ENCODE results near the gene QRFPR.

The QRFPR gene

DNA sequence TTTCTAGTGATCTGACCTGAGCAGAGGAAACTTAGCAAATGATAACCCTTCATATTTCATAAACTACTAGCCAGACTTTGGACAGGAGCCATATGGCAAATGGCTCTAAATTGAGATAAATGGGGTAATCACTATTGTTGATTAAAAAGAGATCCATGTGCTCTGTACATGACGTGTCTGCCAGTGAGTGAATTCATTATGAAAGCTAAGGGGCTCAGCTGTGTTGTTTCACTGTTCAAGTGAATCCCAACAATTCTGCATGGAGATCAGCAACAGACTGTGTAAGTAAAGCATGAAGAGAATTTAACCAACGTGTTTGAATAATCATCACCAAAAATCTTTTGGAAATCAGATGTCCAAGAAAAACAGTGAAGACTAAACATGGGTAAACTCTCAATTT lies 9.5 kb upstream of the QRFPR start:
- Histone ChIP-seq H3K9ac (ENCODE audit: low read length) (no peak overlapping the region), H3K4me3 (ENCODE audit: low read length) (no peak overlapping the region), H3K36me3 (replicated peaks; ENCODE audit: low read depth, low read length) (no peaks in the 10 kb centered on the region), H2AFZ (ENCODE audit: low read depth, low read length) (no peak overlapping the region), H3K27me3 (ENCODE audit: low read depth, low read length) (no peaks in the 10 kb centered on the region), H3K4me2 (ENCODE audit: low read length) (no peak overlapping the region), H3K27ac (ENCODE audit: low read length) (no peak overlapping the region), H3K9me3 (ENCODE audit: insufficient read depth, low read length) (no peaks in the 10 kb centered on the region), H4K20me1 (ENCODE audit: insufficient read depth, low read length) (no peaks in the 10 kb centered on the region), H3K79me2 (ENCODE audit: low read length) (no peaks in the 10 kb centered on the region), H3K4me1 (ENCODE audit: low read length) (no peaks in the 10 kb centered on the region)
- TF ChIP-seq, protein P1, sequence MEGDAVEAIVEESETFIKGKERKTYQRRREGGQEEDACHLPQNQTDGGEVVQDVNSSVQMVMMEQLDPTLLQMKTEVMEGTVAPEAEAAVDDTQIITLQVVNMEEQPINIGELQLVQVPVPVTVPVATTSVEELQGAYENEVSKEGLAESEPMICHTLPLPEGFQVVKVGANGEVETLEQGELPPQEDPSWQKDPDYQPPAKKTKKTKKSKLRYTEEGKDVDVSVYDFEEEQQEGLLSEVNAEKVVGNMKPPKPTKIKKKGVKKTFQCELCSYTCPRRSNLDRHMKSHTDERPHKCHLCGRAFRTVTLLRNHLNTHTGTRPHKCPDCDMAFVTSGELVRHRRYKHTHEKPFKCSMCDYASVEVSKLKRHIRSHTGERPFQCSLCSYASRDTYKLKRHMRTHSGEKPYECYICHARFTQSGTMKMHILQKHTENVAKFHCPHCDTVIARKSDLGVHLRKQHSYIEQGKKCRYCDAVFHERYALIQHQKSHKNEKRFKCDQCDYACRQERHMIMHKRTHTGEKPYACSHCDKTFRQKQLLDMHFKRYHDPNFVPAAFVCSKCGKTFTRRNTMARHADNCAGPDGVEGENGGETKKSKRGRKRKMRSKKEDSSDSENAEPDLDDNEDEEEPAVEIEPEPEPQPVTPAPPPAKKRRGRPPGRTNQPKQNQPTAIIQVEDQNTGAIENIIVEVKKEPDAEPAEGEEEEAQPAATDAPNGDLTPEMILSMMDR (IDR thresholded peaks at IDR 0.05; ENCODE audit: low read depth, low read length): no peak

DNA sequence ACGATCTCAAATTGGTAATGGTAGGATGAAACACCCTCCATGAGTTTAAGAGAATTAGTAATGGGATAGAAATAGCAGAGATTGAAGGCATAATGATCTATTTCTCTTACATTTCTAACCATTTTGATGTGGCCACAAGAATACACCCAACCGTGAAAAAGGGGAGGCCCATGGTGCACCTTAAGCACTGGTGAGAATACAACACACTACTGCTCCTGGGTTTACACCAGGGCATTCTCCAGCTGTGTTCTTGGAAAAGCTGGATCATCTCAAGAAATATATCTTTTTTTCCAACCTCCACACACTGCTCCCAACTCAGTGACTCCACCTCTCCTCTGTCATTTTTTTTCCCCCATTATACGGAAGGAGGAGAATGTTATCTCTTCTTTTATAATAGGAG lies 1.5 kb downstream of the QRFPR start:
- H3K4me1 ChIP-seq (ENCODE audit: low read length): peaks cover 20% of the 10 kb centered on the region
- H3K4me3 ChIP-seq (ENCODE audit: low read length): no peak overlapping the region
- H3K27ac ChIP-seq (ENCODE audit: low read length): no peak overlapping the region
- no peaks in the 10 kb centered on the region for H3K9me3 ChIP-seq (ENCODE audit: insufficient read depth, low read length)
- H3K36me3 ChIP-seq (replicated peaks; ENCODE audit: low read depth, low read length): no peaks in the 10 kb centered on the region
- no peaks in the 10 kb centered on the region for H3K79me2 ChIP-seq (ENCODE audit: low read length)
- 0 out of 2 replicates have a peak, but pooled peaks cover 7% of the 10 kb centered on the region for H3K27me3 ChIP-seq (ENCODE audit: low read depth, low read length)
- TF ChIP-seq EZH2phosphoT487 (IDR thresholded peaks at IDR 0.05; ENCODE audit: low read depth): no peak
- TF ChIP-seq, protein P1 (IDR thresholded peaks at IDR 0.05; ENCODE audit: low read depth, low read length): no peak
- no peak overlapping the region for H3K9ac ChIP-seq (ENCODE audit: low read length)
- no peaks in the 10 kb centered on the region for H4K20me1 ChIP-seq (ENCODE audit: insufficient read depth, low read length)
- H2AFZ ChIP-seq (ENCODE audit: low read depth, low read length): no peak overlapping the region
- H3K4me2 ChIP-seq (ENCODE audit: low read length): peak overlapping the region; percentile 8; the same call in 1 of the 2 replicates

DNA sequence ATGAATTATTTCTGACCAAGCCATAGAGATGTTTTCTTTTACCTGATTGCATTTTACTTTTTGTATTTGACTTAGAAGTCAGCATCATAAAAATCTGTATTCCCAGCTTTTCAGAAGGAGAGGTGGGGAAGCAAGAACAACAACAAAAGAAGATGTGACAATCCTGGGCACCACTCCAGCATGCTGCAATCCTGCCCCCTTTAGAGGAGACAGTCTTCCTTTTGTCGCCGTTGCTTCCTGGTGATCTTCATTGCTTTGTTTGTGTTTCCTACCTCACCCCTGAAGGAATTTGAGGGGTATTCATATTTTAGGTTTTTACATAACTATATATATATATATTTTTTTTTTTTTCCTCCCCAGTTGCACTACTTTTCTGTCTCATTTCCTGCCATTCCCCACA lies 3.7 kb downstream of the QRFPR start:
- Histone ChIP-seq H2AFZ (ENCODE audit: low read depth, low read length) (no peak overlapping the region), H4K20me1 (ENCODE audit: insufficient read depth, low read length) (no peaks in the 10 kb centered on the region), H3K9ac (ENCODE audit: low read length) (no peak overlapping the region), H3K27me3 (ENCODE audit: low read depth, low read length) (peaks cover 9% of the 10 kb centered on the region; the same call in 1 of the 2 replicates), H3K4me1 (ENCODE audit: low read length) (peaks cover 20% of the 10 kb centered on the region), H3K79me2 (ENCODE audit: low read length) (no peaks in the 10 kb centered on the region), H3K36me3 (replicated peaks; ENCODE audit: low read depth, low read length) (no peaks in the 10 kb centered on the region), H3K9me3 (ENCODE audit: insufficient read depth, low read length) (no peaks in the 10 kb centered on the region), H3K4me3 (ENCODE audit: low read length) (no peak overlapping the region), H3K27ac (ENCODE audit: low read length) (no peak overlapping the region), H3K4me2 (ENCODE audit: low read length) (no peak overlapping the region)
- TF ChIP-seq, protein P1 (IDR thresholded peaks at IDR 0.05; ENCODE audit: low read depth, low read length): no peak
- no peak for TF ChIP-seq EZH2phosphoT487 (IDR thresholded peaks at IDR 0.05; ENCODE audit: low read depth)

DNA sequence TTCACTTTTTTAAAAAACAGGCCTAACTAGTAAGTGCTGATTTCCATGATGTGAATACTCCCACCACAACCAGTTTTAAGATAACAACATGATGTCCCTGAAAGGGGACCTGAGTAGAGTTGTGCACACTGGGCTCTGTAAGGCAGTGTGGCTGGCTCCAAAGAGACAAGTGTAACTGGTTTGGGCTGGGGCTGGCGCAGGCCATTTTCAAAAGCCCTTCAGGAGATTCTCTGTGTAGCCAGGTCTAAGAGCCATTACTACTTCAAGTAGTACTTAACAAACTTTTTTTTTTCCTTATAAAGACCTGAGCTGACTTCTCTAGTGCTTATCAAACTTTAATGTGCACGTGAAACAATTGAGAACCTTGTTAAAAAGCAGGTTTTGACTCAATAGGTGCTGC lies 4.3 kb downstream of the QRFPR start:
- H3K4me3 ChIP-seq (ENCODE audit: low read length): no peak overlapping the region
- no peak overlapping the region for H3K27ac ChIP-seq (ENCODE audit: low read length)
- no peak overlapping the region for H3K4me2 ChIP-seq (ENCODE audit: low read length)
- H3K79me2 ChIP-seq (ENCODE audit: low read length): no peaks in the 10 kb centered on the region
- no peak overlapping the region for H3K9ac ChIP-seq (ENCODE audit: low read length)
- H3K27me3 ChIP-seq (ENCODE audit: low read depth, low read length): peaks cover 9% of the 10 kb centered on the region; the same call in 1 of the 2 replicates
- no peak overlapping the region for H2AFZ ChIP-seq (ENCODE audit: low read depth, low read length)
- no peaks in the 10 kb centered on the region for H3K9me3 ChIP-seq (ENCODE audit: insufficient read depth, low read length)
- H3K4me1 ChIP-seq (ENCODE audit: low read length): peaks cover 20% of the 10 kb centered on the region
- no peak for TF ChIP-seq EZH2phosphoT487 (IDR thresholded peaks at IDR 0.05; ENCODE audit: low read depth)
- TF ChIP-seq, protein P1 (IDR thresholded peaks at IDR 0.05; ENCODE audit: low read depth, low read length): no peak
- no peaks in the 10 kb centered on the region for H3K36me3 ChIP-seq (replicated peaks; ENCODE audit: low read depth, low read length)
- H4K20me1 ChIP-seq (ENCODE audit: insufficient read depth, low read length): no peaks in the 10 kb centered on the region

Data from OCI-LY3 (cell line).